Peyer's patch (tissue), 4 donors: Measurements from ENCODE around the gene KIF26B.

ENCODE experiments used
- POLR2A ChIP-seq, 2 donors: fragments of 450-650 bp; IDR thresholded peaks; one replicate each; pipeline ENCODE4 v1.5.1; 2017; ENCODE audit warnings: antibody characterized with exemption in 2 of 2, mild to moderate bottlenecking in 2 of 2, moderate library complexity in 2 of 2
- TF ChIP-seq, protein P1 (sequence below), 6 experiments: fragments of 450-650 bp in 4 of 6; fragments of 200-600 bp in 2 of 6; sonication (generic) in 1 of 6; IDR thresholded peaks; one replicate each; pipeline ENCODE4 v1.5.1; 2017 to 2019; ENCODE audit warnings: antibody characterized with exemption in 6 of 6, mild to moderate bottlenecking in 3 of 6, moderate library complexity in 1 of 6

DNA sequence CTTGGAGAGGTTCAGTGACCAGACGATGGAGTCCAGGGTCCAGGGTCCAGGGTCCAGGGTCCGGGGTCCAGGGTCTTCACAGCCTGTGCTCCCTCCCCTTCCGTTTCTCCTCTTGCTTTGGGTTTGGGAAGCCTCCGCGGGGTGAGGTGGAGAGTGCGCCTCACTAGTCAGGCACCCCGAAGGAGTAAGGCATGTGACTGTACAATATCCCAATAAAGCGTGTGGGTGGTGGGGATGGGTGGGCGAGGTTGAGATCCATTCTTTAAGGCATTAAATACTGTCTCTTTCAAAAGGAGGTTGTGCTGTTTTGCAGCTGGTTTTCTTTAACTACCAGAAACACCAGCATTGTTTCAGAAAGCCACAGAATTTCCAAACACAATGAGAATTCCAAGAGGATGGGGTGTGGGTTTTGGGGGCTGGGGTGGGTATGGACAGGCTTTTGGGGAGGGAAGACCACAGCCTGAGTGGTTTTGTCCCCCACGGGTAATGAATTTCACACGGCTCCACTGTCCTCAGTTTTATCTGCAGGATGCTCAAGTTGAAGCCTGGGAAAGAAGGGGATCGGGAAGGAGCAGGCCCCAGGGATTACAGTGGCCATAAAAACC is 65.7 kb downstream of the KIF26B start:
- TF ChIP-seq, protein P1, sequence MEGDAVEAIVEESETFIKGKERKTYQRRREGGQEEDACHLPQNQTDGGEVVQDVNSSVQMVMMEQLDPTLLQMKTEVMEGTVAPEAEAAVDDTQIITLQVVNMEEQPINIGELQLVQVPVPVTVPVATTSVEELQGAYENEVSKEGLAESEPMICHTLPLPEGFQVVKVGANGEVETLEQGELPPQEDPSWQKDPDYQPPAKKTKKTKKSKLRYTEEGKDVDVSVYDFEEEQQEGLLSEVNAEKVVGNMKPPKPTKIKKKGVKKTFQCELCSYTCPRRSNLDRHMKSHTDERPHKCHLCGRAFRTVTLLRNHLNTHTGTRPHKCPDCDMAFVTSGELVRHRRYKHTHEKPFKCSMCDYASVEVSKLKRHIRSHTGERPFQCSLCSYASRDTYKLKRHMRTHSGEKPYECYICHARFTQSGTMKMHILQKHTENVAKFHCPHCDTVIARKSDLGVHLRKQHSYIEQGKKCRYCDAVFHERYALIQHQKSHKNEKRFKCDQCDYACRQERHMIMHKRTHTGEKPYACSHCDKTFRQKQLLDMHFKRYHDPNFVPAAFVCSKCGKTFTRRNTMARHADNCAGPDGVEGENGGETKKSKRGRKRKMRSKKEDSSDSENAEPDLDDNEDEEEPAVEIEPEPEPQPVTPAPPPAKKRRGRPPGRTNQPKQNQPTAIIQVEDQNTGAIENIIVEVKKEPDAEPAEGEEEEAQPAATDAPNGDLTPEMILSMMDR (IDR thresholded peaks at IDR 0.05), result no peak
- TF ChIP-seq POLR2A (IDR thresholded peaks at IDR 0.05), result no peak
